ENCODE results near the gene BMP8A. TPM values are rescaled to one million over a fixed set of nuclear protein-coding genes. Genes with fewer than 3 reads are reported as not detected.
"Not testable (repeated sequence)": the region's sequence is repeated elsewhere in the genome, so short reads cannot be mapped to it uniquely, and the experiment has no call there.

BMP8A gene
- total and polyA plus RNA-seq, 2 donors = 0.27 to 0.95 TPM

GRCh38 chr1:39519376-39519775 lies 27.9 kb downstream of the BMP8A start:
- not testable (repeated sequence) for H3K27ac ChIP-seq (ENCODE audit: low read depth); DNase-seq (ENCODE audit: extremely low spot score); H3K36me3 ChIP-seq (ENCODE audit: insufficient read depth); H3K4me1 ChIP-seq (ENCODE audit: insufficient read depth); H3K4me3 ChIP-seq (ENCODE audit: low read depth, low read length)
- 53% methylated on average over 2 of the region's 5 CpGs for WGBS

- WGBS = 78% methylated on average over 10 of the region's 10 CpGs
- H3K4me1 ChIP-seq (ENCODE audit: insufficient read depth); H3K27ac ChIP-seq (ENCODE audit: low read depth); H3K4me3 ChIP-seq (ENCODE audit: low read depth, low read length); H3K36me3 ChIP-seq (ENCODE audit: insufficient read depth); DNase-seq (ENCODE audit: extremely low spot score): not testable (repeated sequence)
Measured at GRCh38 chr1:39522221-39522620, 30.8 kb downstream of the BMP8A start.

- Histone ChIP-seq H3K4me1 (ENCODE audit: insufficient read depth) (no peaks in the 10 kb centered on the region), H3K27ac (ENCODE audit: low read depth) (no peak overlapping the region), H3K36me3 (ENCODE audit: insufficient read depth) (no peaks in the 10 kb centered on the region), H3K4me3 (ENCODE audit: low read depth, low read length) (no peak overlapping the region)
- 83% methylated on average over 29 of the region's 29 CpGs for WGBS
- no peak for DNase-seq (ENCODE audit: extremely low spot score)
Measured at GRCh38 chr1:39522661-39523567, 31.5 kb downstream of the BMP8A start.

- Histone ChIP-seq H3K4me3 (ENCODE audit: low read depth, low read length) (no peak overlapping the region), H3K36me3 (ENCODE audit: insufficient read depth) (no peaks in the 10 kb centered on the region), H3K4me1 (ENCODE audit: insufficient read depth) (no peaks in the 10 kb centered on the region), H3K27ac (ENCODE audit: low read depth) (no peak overlapping the region)
- no peak for DNase-seq (ENCODE audit: extremely low spot score)
- WGBS = 55% methylated on average over 6 of the region's 6 CpGs
Measured at GRCh38 chr1:39524171-39524570, 32.7 kb downstream of the BMP8A start.

GRCh38 chr1:39524591-39525365 lies 33.3 kb downstream of the BMP8A start:
- H3K36me3 ChIP-seq (ENCODE audit: insufficient read depth) = no peaks in the 10 kb centered on the region
- H3K4me3 ChIP-seq (ENCODE audit: low read depth, low read length) = no peak overlapping the region
- no peak for DNase-seq (ENCODE audit: extremely low spot score)
- no peak overlapping the region for H3K27ac ChIP-seq (ENCODE audit: low read depth)
- WGBS = 87% methylated on average over 15 of the region's 15 CpGs
- H3K4me1 ChIP-seq (ENCODE audit: insufficient read depth) = no peaks in the 10 kb centered on the region

- Histone ChIP-seq H3K36me3 (ENCODE audit: insufficient read depth) (no peaks in the 10 kb centered on the region), H3K4me3 (ENCODE audit: low read depth, low read length) (no peak overlapping the region), H3K27ac (ENCODE audit: low read depth) (no peak overlapping the region), H3K4me1 (ENCODE audit: insufficient read depth) (no peaks in the 10 kb centered on the region)
- no peak for DNase-seq (ENCODE audit: extremely low spot score)
- WGBS = 86% methylated on average over 17 of the region's 17 CpGs
Measured at GRCh38 chr1:39525366-39526165, 34.1 kb downstream of the BMP8A start.

GRCh38 chr1:39526466-39527189 lies 35.2 kb downstream of the BMP8A start:
- no peaks in the 10 kb centered on the region for H3K36me3 ChIP-seq (ENCODE audit: insufficient read depth)
- H3K27ac ChIP-seq (ENCODE audit: low read depth) = no peak overlapping the region
- H3K4me3 ChIP-seq (ENCODE audit: low read depth, low read length) = no peak overlapping the region
- WGBS = 94% methylated on average over 11 of the region's 11 CpGs
- no peaks in the 10 kb centered on the region for H3K4me1 ChIP-seq (ENCODE audit: insufficient read depth)
- DNase-seq (ENCODE audit: extremely low spot score) = no peak

- not testable (repeated sequence) for H3K4me1 ChIP-seq (ENCODE audit: insufficient read depth); H3K4me3 ChIP-seq (ENCODE audit: low read depth, low read length); DNase-seq (ENCODE audit: extremely low spot score); H3K36me3 ChIP-seq (ENCODE audit: insufficient read depth); H3K27ac ChIP-seq (ENCODE audit: low read depth)
- WGBS = 70% methylated on average over 8 of the region's 8 CpGs
Measured at GRCh38 chr1:39527190-39527579, 35.7 kb downstream of the BMP8A start.

- DNase-seq (ENCODE audit: extremely low spot score) = no peak
- Histone ChIP-seq H3K4me3 (ENCODE audit: low read depth, low read length) (no peak overlapping the region), H3K27ac (ENCODE audit: low read depth) (no peak overlapping the region), H3K4me1 (ENCODE audit: insufficient read depth) (no peaks in the 10 kb centered on the region), H3K36me3 (ENCODE audit: insufficient read depth) (no peaks in the 10 kb centered on the region)
- 90% methylated on average over 4 of the region's 4 CpGs for WGBS
Measured at GRCh38 chr1:39528082-39528481, 36.6 kb downstream of the BMP8A start.

GRCh38 chr1:39529901-39530535 lies 38.6 kb downstream of the BMP8A start:
- Histone ChIP-seq H3K4me1 (ENCODE audit: insufficient read depth) (no peaks in the 10 kb centered on the region), H3K4me3 (ENCODE audit: low read depth, low read length) (no peak overlapping the region), H3K27ac (ENCODE audit: low read depth) (no peak overlapping the region), H3K36me3 (ENCODE audit: insufficient read depth) (no peaks in the 10 kb centered on the region)
- 89% methylated on average over 10 of the region's 10 CpGs for WGBS
- no peak for DNase-seq (ENCODE audit: extremely low spot score)

GRCh38 chr1:39531526-39531925 lies 40.1 kb downstream of the BMP8A start:
- 93% methylated on average over 4 of the region's 4 CpGs for WGBS
- Histone ChIP-seq H3K4me3 (ENCODE audit: low read depth, low read length) (no peak overlapping the region), H3K4me1 (ENCODE audit: insufficient read depth) (no peaks in the 10 kb centered on the region), H3K36me3 (ENCODE audit: insufficient read depth) (peaks cover 2% of the 10 kb centered on the region), H3K27ac (ENCODE audit: low read depth) (no peak overlapping the region)
- no peak for DNase-seq (ENCODE audit: extremely low spot score)

- DNase-seq (ENCODE audit: extremely low spot score) = no peak
- H3K4me1 ChIP-seq (ENCODE audit: insufficient read depth) = no peaks in the 10 kb centered on the region
- 96% methylated on average over 1 of the region's 1 CpG for WGBS
- no peak overlapping the region for H3K27ac ChIP-seq (ENCODE audit: low read depth)
- peaks cover 2% of the 10 kb centered on the region for H3K36me3 ChIP-seq (ENCODE audit: insufficient read depth)
- H3K4me3 ChIP-seq (ENCODE audit: low read depth, low read length) = no peak overlapping the region
Measured at GRCh38 chr1:39533442-39533841, 42.0 kb downstream of the BMP8A start.

All from urinary bladder (tissue), 4 donors.